ENCODE data around the gene MVD. TPM values are rescaled to one million over a fixed set of nuclear protein-coding genes. Genes with fewer than 3 reads are reported as not detected.
A peak's percentile ranks its signal among the peaks of the same experiment; 100 is the strongest.

The MVD gene
- total and polyA plus RNA-seq, 2 of the 13 experiments (the other 11 are each of a cell fraction or from before 2014, with no cell fraction given), result 28.1 to 187 TPM

DNA sequence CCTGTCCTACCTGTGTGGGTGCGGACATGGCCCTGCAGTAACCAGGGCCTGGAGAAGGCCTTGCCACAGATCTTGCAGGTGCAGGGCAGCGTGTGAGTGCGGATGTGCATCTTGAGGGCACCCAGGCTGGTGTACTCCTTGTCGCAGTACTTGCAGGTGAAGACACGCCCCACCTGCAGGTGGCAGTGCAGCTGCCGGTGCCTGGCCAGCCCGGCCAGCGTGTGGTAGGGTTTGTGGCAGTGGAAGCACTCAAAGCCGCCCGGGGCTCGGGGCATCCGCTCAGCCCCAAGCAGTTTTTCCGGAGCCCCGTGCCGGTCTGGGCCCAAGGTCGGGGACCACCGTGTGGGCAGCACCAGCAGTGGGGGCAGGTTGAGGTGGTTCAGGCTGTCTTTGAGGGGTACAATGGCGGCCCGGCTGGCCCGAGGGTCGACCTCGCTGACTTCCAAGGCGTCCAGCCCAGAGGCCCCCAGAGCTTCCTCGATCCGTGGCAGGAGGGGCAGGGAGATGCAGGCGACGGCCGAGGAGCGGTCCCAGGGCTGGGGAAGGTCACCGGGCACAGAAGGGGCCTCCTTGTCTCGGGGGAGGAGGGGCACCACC lies 18.3 kb upstream of the MVD start (continued):
- no peak for TF ChIP-seq ZBTB7B (CRISPR knock-in tag; IDR thresholded peaks at IDR 0.05)
- TF ChIP-seq, protein P1, sequence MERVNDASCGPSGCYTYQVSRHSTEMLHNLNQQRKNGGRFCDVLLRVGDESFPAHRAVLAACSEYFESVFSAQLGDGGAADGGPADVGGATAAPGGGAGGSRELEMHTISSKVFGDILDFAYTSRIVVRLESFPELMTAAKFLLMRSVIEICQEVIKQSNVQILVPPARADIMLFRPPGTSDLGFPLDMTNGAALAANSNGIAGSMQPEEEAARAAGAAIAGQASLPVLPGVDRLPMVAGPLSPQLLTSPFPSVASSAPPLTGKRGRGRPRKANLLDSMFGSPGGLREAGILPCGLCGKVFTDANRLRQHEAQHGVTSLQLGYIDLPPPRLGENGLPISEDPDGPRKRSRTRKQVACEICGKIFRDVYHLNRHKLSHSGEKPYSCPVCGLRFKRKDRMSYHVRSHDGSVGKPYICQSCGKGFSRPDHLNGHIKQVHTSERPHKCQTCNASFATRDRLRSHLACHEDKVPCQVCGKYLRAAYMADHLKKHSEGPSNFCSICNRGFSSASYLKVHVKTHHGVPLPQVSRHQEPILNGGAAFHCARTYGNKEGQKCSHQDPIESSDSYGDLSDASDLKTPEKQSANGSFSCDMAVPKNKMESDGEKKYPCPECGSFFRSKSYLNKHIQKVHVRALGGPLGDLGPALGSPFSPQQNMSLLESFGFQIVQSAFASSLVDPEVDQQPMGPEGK (CRISPR knock-in tag; IDR thresholded peaks at IDR 0.05), result peak; percentile 37; the same call in 1 of the 2 replicates
- peak; percentile 67 for TF ChIP-seq ZNF574 (CRISPR knock-in tag; IDR thresholded peaks at IDR 0.05)
- TF ChIP-seq ZNF496 (CRISPR knock-in tag; IDR thresholded peaks at IDR 0.05; ENCODE audit: insufficient replicate concordance), result no peak
- no peak for TF ChIP-seq MIXL1 (CRISPR knock-in tag; IDR thresholded peaks at IDR 0.05)
- TF ChIP-seq NFIB (CRISPR knock-in tag; IDR thresholded peaks at IDR 0.05; ENCODE audit: borderline replicate concordance), result 0 out of 2 replicates have a peak, but pooled peaks have one; percentile 54
- TF ChIP-seq NFE2 (CRISPR knock-in tag; IDR thresholded peaks at IDR 0.05), result no peak
- TF ChIP-seq, protein P2, sequence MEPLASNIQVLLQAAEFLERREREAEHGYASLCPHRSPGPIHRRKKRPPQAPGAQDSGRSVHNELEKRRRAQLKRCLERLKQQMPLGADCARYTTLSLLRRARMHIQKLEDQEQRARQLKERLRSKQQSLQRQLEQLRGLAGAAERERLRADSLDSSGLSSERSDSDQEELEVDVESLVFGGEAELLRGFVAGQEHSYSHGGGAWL (CRISPR knock-in tag; IDR thresholded peaks at IDR 0.05), result peak; percentile 52; the same call in 1 of the 2 replicates
- TF ChIP-seq ZNF883 (CRISPR knock-in tag; IDR thresholded peaks at IDR 0.05; ENCODE audit: not compliant biosample characterization), result peak; percentile 49
- TF ChIP-seq PRMT3 (CRISPR knock-in tag; IDR thresholded peaks at IDR 0.05; ENCODE audit: borderline replicate concordance, low read depth), result peak; percentile 5; the same call in 1 of the 2 replicates
- TF ChIP-seq PITX1 (CRISPR knock-in tag; IDR thresholded peaks at IDR 0.05), result peak; percentile 44; the same call in 1 of the 2 replicates
- peak; percentile 24; the same call in 1 of the 2 replicates for TF ChIP-seq ZNF280B (CRISPR knock-in tag; IDR thresholded peaks at IDR 0.05; ENCODE audit: borderline replicate concordance)
- no peak for TF ChIP-seq NFKB2 (CRISPR knock-in tag; IDR thresholded peaks at IDR 0.05; ENCODE audit: borderline replicate concordance)
- TF ChIP-seq SRSF4 (IDR thresholded peaks at IDR 0.05; ENCODE audit: low read depth, low read length, poor library complexity, severe bottlenecking), result no peak
- TF ChIP-seq ZKSCAN1 (IDR thresholded peaks at IDR 0.05; ENCODE audit: low read length), result no peak
- TF ChIP-seq, protein P3, sequence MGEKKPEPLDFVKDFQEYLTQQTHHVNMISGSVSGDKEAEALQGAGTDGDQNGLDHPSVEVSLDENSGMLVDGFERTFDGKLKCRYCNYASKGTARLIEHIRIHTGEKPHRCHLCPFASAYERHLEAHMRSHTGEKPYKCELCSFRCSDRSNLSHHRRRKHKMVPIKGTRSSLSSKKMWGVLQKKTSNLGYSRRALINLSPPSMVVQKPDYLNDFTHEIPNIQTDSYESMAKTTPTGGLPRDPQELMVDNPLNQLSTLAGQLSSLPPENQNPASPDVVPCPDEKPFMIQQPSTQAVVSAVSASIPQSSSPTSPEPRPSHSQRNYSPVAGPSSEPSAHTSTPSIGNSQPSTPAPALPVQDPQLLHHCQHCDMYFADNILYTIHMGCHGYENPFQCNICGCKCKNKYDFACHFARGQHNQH (CRISPR knock-in tag; IDR thresholded peaks at IDR 0.05), result peak; percentile 51; the same call in 1 of the 2 replicates
- peak; percentile 71 for TF ChIP-seq STAG1 (CRISPR knock-in tag; IDR thresholded peaks at IDR 0.05)
- TF ChIP-seq FOXA1 (IDR thresholded peaks at IDR 0.05), result no peak
- TF ChIP-seq FOXA1 (CRISPR knock-in tag; IDR thresholded peaks at IDR 0.05), result peak; percentile 26; the same call in 1 of the 2 replicates
- TF ChIP-seq, protein P4, sequence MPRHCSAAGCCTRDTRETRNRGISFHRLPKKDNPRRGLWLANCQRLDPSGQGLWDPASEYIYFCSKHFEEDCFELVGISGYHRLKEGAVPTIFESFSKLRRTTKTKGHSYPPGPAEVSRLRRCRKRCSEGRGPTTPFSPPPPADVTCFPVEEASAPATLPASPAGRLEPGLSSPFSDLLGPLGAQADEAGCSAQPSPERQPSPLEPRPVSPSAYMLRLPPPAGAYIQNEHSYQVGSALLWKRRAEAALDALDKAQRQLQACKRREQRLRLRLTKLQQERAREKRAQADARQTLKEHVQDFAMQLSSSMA (CRISPR knock-in tag; IDR thresholded peaks at IDR 0.05), result no peak
- 0 out of 2 replicates have a peak, but pooled peaks have one; percentile 26 for TF ChIP-seq BORCS8-MEF2B (CRISPR knock-in tag; IDR thresholded peaks at IDR 0.05)

Measured in HepG2 (cell line).